ENCODE results near the gene TBC1D8B.

DNA sequence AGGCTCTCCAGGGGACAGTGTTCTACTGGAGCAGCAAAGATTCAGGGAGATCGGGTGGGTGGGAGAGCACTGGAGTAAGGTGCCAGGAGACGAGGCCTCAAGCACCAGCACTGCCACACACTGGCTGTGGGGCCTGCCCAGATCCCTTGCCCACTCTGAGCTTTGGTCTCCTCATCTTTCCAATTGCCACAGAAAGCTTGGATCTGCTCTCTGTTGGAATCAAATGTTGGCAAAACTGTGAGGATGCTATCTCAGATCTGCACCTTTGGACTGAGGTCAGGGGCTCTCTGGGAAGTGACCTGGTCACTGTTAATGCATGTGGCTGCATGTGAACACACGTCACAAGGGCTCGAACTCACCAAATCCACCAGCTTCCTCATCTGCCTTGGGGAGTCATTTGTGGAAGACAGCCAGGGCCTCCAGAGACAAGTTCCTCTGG, 99.3 kb downstream of the TBC1D8B start:
- TF ChIP-seq RFX5 (IDR thresholded peaks at IDR 0.05) (no peak), JUN (IDR thresholded peaks at IDR 0.05) (no peak), POLR2A (IDR thresholded peaks at IDR 0.05; ENCODE audit: low read length) (no peak), ZNF302 (CRISPR knock-in tag; IDR thresholded peaks at IDR 0.05) (no peak), CHD2 (IDR thresholded peaks at IDR 0.05; ENCODE audit: low read length, partially characterized antibody) (no peak)
- TF ChIP-seq, protein P1, sequence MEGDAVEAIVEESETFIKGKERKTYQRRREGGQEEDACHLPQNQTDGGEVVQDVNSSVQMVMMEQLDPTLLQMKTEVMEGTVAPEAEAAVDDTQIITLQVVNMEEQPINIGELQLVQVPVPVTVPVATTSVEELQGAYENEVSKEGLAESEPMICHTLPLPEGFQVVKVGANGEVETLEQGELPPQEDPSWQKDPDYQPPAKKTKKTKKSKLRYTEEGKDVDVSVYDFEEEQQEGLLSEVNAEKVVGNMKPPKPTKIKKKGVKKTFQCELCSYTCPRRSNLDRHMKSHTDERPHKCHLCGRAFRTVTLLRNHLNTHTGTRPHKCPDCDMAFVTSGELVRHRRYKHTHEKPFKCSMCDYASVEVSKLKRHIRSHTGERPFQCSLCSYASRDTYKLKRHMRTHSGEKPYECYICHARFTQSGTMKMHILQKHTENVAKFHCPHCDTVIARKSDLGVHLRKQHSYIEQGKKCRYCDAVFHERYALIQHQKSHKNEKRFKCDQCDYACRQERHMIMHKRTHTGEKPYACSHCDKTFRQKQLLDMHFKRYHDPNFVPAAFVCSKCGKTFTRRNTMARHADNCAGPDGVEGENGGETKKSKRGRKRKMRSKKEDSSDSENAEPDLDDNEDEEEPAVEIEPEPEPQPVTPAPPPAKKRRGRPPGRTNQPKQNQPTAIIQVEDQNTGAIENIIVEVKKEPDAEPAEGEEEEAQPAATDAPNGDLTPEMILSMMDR (IDR thresholded peaks at IDR 0.05): no peak
- TF ChIP-seq, protein P2, sequence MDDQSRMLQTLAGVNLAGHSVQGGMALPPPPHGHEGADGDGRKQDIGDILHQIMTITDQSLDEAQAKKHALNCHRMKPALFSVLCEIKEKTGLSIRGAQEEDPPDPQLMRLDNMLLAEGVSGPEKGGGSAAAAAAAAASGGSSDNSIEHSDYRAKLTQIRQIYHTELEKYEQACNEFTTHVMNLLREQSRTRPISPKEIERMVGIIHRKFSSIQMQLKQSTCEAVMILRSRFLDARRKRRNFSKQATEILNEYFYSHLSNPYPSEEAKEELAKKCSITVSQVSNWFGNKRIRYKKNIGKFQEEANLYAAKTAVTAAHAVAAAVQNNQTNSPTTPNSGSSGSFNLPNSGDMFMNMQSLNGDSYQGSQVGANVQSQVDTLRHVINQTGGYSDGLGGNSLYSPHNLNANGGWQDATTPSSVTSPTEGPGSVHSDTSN (IDR thresholded peaks at IDR 0.05): no peak

All from A549 (cell line).